Mammary epithelial cell (primary cell): ENCODE data around the gene TCIRG1.

Experiments used
- EZH2 ChIP-seq: IDR thresholded peaks from 2 replicates; pipeline ENCODE4 v1.6.1; 2012; ENCODE audit warnings: low read length, inconsistent platforms, borderline replicate concordance
- TF ChIP-seq, protein P1 (sequence below), 2 donors: IDR thresholded peaks in 1 of 2; conservative IDR thresholded peaks in 1 of 2; 2 replicates each; pipeline ENCODE4 v1.5.1; 2011 to 2012; ENCODE audit warnings: inconsistent platforms in 2 of 2, low read length in 2 of 2, mild to moderate bottlenecking in 2 of 2, control low read depth in 1 of 2, low read depth in 1 of 2; ENCODE audit not compliant: insufficient read depth in 1 of 2; ENCODE audit errors: extremely low read depth in 1 of 2

DNA sequence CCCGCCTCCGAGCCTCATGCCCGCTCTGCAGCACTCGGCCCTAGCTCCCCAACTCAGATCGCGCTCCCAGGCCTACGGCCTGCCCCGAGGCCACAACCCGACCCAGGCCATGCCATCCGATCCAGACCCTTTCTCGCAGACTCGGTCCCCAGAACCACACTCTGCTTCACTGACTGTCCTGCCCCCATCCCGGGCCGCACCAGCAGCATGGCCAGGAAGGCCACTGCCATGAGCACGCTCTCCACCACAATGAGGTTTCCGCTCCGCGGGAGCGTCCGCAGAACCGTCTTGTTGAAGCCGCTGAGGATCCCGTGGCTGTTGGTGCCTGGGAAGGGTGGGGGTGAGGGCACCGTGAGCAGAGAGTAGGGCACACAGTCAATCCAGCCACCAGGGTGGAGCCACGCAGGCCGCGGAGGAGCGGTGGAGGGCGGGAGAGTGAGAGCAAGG lies 41.3 kb upstream of the TCIRG1 start:
- no peak for TF ChIP-seq EZH2
- TF ChIP-seq, protein P1, sequence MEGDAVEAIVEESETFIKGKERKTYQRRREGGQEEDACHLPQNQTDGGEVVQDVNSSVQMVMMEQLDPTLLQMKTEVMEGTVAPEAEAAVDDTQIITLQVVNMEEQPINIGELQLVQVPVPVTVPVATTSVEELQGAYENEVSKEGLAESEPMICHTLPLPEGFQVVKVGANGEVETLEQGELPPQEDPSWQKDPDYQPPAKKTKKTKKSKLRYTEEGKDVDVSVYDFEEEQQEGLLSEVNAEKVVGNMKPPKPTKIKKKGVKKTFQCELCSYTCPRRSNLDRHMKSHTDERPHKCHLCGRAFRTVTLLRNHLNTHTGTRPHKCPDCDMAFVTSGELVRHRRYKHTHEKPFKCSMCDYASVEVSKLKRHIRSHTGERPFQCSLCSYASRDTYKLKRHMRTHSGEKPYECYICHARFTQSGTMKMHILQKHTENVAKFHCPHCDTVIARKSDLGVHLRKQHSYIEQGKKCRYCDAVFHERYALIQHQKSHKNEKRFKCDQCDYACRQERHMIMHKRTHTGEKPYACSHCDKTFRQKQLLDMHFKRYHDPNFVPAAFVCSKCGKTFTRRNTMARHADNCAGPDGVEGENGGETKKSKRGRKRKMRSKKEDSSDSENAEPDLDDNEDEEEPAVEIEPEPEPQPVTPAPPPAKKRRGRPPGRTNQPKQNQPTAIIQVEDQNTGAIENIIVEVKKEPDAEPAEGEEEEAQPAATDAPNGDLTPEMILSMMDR (conservative IDR thresholded peaks at IDR 0.05 in 1 of 2, IDR thresholded peaks at IDR 0.05 in 1 of 2; ENCODE audit: extremely low read depth in 1 of 2, insufficient read depth in 1 of 2, low read depth in 1 of 2, low read length in 2 of 2) = no peak
